WTC11 (cell line): ENCODE measurements around the gene CSTA. TPM values are rescaled to one million over a fixed set of nuclear protein-coding genes. Genes with fewer than 3 reads are reported as not detected.

Source experiments
- ATAC-seq: fragments of 200-7000 bp; cut with Tn5 transposase; 2 replicates; pipeline ENCODE4 v1.10.0; 2021; ENCODE audit warnings: mild to moderate bottlenecking, moderate library complexity
- CTCF ChIA-PET: fragments of 300-600 bp; sonication (Branson Sonifier 250); formaldehyde crosslinking; loops from one replicate; lab custom pipeline; 2021; ENCODE audit warnings: antibody characterized with exemption; lab: Charles Lee
- POLR2A ChIA-PET: fragments of 350-600 bp; sonication (Branson Sonifier 250); formaldehyde crosslinking; loops from one replicate; lab custom pipeline; 2021; ENCODE audit warnings: antibody characterized with exemption; lab: Charles Lee
- DNase-seq: peaks from one replicate; pipeline ENCODE4 v3.0.0; 2021; ENCODE audit warnings: low spot score
- H3K27ac Mint-ChIP-seq: 2 replicates; pipeline ENCODE4 v1.8.0; 2021; ENCODE audit warnings: mixed read lengths
- H3K27me3 Mint-ChIP-seq: 2 replicates; pipeline ENCODE4 v1.8.0; 2021; ENCODE audit warnings: low read depth, mild to moderate bottlenecking, moderate library complexity, mixed read lengths
- H3K36me3 Mint-ChIP-seq: 2 replicates; pipeline ENCODE4 v1.8.0; 2021; ENCODE audit warnings: mixed read lengths
- H3K4me1 Mint-ChIP-seq: 2 replicates; pipeline ENCODE4 v1.8.0; 2022; ENCODE audit warnings: mixed read lengths
- H3K4me3 Mint-ChIP-seq: 2 replicates; pipeline ENCODE4 v1.8.0; 2021; ENCODE audit warnings: mild to moderate bottlenecking, moderate library complexity, mixed read lengths
- H3K9me3 Mint-ChIP-seq: 2 replicates; pipeline ENCODE4 v1.8.0; 2021; ENCODE audit warnings: mixed read lengths
- ATF2 ChIP-seq: sonication (generic); formaldehyde crosslinking; IDR thresholded peaks from 2 replicates; pipeline ENCODE4 v1.8.1; 2022; ENCODE audit warnings: low read depth, missing genetic modification reagents, borderline replicate concordance
- ATF6 ChIP-seq: sonication (generic); formaldehyde crosslinking; IDR thresholded peaks from 2 replicates; pipeline ENCODE4 v1.8.1; 2023; ENCODE audit warnings: mild to moderate bottlenecking, missing genetic modification reagents
- CREM ChIP-seq: sonication (generic); formaldehyde crosslinking; IDR thresholded peaks from 2 replicates; pipeline ENCODE4 v1.8.1; 2022; ENCODE audit warnings: mild to moderate bottlenecking, missing genetic modification reagents, moderate library complexity
- E2F1 ChIP-seq: sonication (generic); formaldehyde crosslinking; IDR thresholded peaks from 2 replicates; pipeline ENCODE4 v1.8.0; 2022; ENCODE audit warnings: mild to moderate bottlenecking, missing genetic modification reagents
- GABPB1 ChIP-seq: sonication (generic); formaldehyde crosslinking; IDR thresholded peaks from 2 replicates; pipeline ENCODE4 v1.8.1; 2023; ENCODE audit warnings: mild to moderate bottlenecking, missing genetic modification reagents
- GRHL2 ChIP-seq: fragments of 250-450 bp; sonication (Bioruptor Pico); IDR thresholded peaks from 2 replicates; pipeline ENCODE4 v1.8.0; 2022; ENCODE audit warnings: mild to moderate bottlenecking, moderate library complexity; ENCODE audit not compliant: insufficient replicate concordance, severe bottlenecking
- HMGA2 ChIP-seq: fragments of 250-450 bp; sonication (Bioruptor Pico); IDR thresholded peaks from 2 replicates; pipeline ENCODE4 v1.4.0; 2021; ENCODE audit warnings: mild to moderate bottlenecking, moderate library complexity
- IRF1 ChIP-seq: sonication (generic); formaldehyde crosslinking; IDR thresholded peaks from 2 replicates; pipeline ENCODE4 v1.8.0; 2023; ENCODE audit warnings: missing genetic modification reagents
- KAT7 ChIP-seq: sonication (generic); formaldehyde crosslinking; IDR thresholded peaks from 2 replicates; pipeline ENCODE4 v1.8.1; 2023; ENCODE audit warnings: missing genetic modification reagents, mild to moderate bottlenecking, borderline replicate concordance
- MYBL2 ChIP-seq: sonication (generic); formaldehyde crosslinking; IDR thresholded peaks from 2 replicates; pipeline ENCODE4 v1.8.1; 2023; ENCODE audit warnings: mild to moderate bottlenecking, moderate library complexity, missing genetic modification reagents
- OVOL2 ChIP-seq: fragments of 250-450 bp; sonication (Bioruptor Pico); IDR thresholded peaks from 2 replicates; pipeline ENCODE4 v1.9.0; 2021; ENCODE audit warnings: mild to moderate bottlenecking, borderline replicate concordance
- RELA ChIP-seq: sonication (generic); formaldehyde crosslinking; IDR thresholded peaks from 2 replicates; pipeline ENCODE4 v1.8.1; 2022; ENCODE audit warnings: missing genetic modification reagents, mild to moderate bottlenecking, borderline replicate concordance
- STAT6 ChIP-seq: sonication (generic); formaldehyde crosslinking; conservative IDR thresholded peaks from 2 replicates; pipeline ENCODE4 v1.8.1; 2023; ENCODE audit warnings: mild to moderate bottlenecking, low read depth, missing genetic modification reagents, moderate library complexity
- TCF7 ChIP-seq: sonication (generic); formaldehyde crosslinking; IDR thresholded peaks from 2 replicates; pipeline ENCODE4 v1.8.0; 2022; ENCODE audit warnings: mild to moderate bottlenecking, low read depth, missing genetic modification reagents, moderate library complexity
- USF2 ChIP-seq: sonication (generic); formaldehyde crosslinking; IDR thresholded peaks from 2 replicates; pipeline ENCODE4 v1.8.1; 2023; ENCODE audit warnings: mild to moderate bottlenecking, missing genetic modification reagents, moderate library complexity
- ZNF219 ChIP-seq: sonication (generic); formaldehyde crosslinking; IDR thresholded peaks from 2 replicates; pipeline ENCODE4 v1.8.0; 2023; ENCODE audit warnings: missing genetic modification reagents, mild to moderate bottlenecking, borderline replicate concordance
- ZNF263 ChIP-seq: sonication (generic); formaldehyde crosslinking; IDR thresholded peaks from 2 replicates; pipeline ENCODE4 v1.8.1; 2022; ENCODE audit warnings: low read depth, mild to moderate bottlenecking, moderate library complexity, missing genetic modification reagents
- ZNF425 ChIP-seq: fragments of 250-450 bp; sonication (Bioruptor Pico); conservative IDR thresholded peaks from 2 replicates; pipeline ENCODE4 v1.9.0; 2021; ENCODE audit warnings: mild to moderate bottlenecking
- ZSCAN18 ChIP-seq: fragments of 250-450 bp; sonication (Bioruptor Pico); IDR thresholded peaks from 2 replicates; pipeline ENCODE4 v2.1.2; 2022; ENCODE audit warnings: mild to moderate bottlenecking, moderate library complexity
- total RNA-seq: library from RNA; stranded (reverse); gene quantifications from 3 replicates; pipeline ENCODE4 v1.2.3, GENCODE V29; 2021

The CSTA gene
- total RNA-seq, 1 experiment from 2014 or later: not detected

GRCh38 chr3:122307094-122307687, 17.9 kb upstream of the CSTA start:
- Mint-ChIP-seq H3K36me3 (no peaks in the 10 kb centered on the region), H3K4me1 (no peaks in the 10 kb centered on the region), H3K9me3 (no peaks in the 10 kb centered on the region), H3K27me3 (no peaks in the 10 kb centered on the region), H3K4me3 (no peak overlapping the region), H3K27ac (no peak overlapping the region)
- ChIA-PET CTCF (interaction anchor here (1.3 to 2.3 kb wide), 5 partner anchors 8 to 206 kb away, joined by 6 to 37 read pairs (median 8); no protein-coding TSS in a partner anchor), POLR2A (no interaction called here)
- TF ChIP-seq GABPB1 (CRISPR knock-in tag) (no peak), HMGA2 (CRISPR knock-in tag) (no peak), TCF7 (CRISPR knock-in tag) (no peak), GRHL2 (CRISPR knock-in tag) (no peak), RELA (no peak), ZNF263 (CRISPR knock-in tag) (no peak), IRF1 (CRISPR knock-in tag) (no peak), ATF6 (CRISPR knock-in tag) (no peak), ATF2 (CRISPR knock-in tag) (no peak)
- DNase-seq: no peak
- ATAC-seq: no peak

GRCh38 chr3:122307976-122308375, 17.1 kb upstream of the CSTA start:
- no peak for ATAC-seq
- no peaks in the 10 kb centered on the region for H3K27me3 Mint-ChIP-seq
- no peak overlapping the region for H3K27ac Mint-ChIP-seq
- H3K9me3 Mint-ChIP-seq: no peaks in the 10 kb centered on the region
- H3K4me3 Mint-ChIP-seq: no peak overlapping the region
- H3K36me3 Mint-ChIP-seq: no peaks in the 10 kb centered on the region
- CTCF ChIA-PET: no interaction called here
- TF ChIP-seq ZSCAN18 (no peak), TCF7 (CRISPR knock-in tag) (no peak), OVOL2 (CRISPR knock-in tag) (no peak), CREM (CRISPR knock-in tag) (no peak), MYBL2 (CRISPR knock-in tag) (no peak), E2F1 (no peak), USF2 (no peak), STAT6 (CRISPR knock-in tag) (no peak), KAT7 (CRISPR knock-in tag) (no peak), ZNF425 (CRISPR knock-in tag) (no peak), ZNF219 (no peak)
- POLR2A ChIA-PET: no interaction called here
- no peak for DNase-seq
- H3K4me1 Mint-ChIP-seq: peaks cover 2% of the 10 kb centered on the region
